T47D (cell line): Measurements from ENCODE around the gene TCEANC.
A peak's percentile ranks its signal among the peaks of the same experiment; 100 is the strongest.
"Not testable (repeated sequence)": the region's sequence is repeated elsewhere in the genome, so short reads cannot be mapped to it uniquely, and the experiment has no call there.

Experiments
- DNase-seq, 2 experiments: peaks; one replicate each; pipeline versions ENCODE4 v3.0.0 to v3.0.0-alpha.2; 2011 to 2012; ENCODE audit warnings: low read depth in 1 of 2, low spot score in 1 of 2
- JUND ChIP-seq: IDR thresholded peaks from 2 replicates; pipeline ENCODE4 v1.6.1; 2012; ENCODE audit warnings: low read depth
- in situ Hi-C: cut with HindIII; loops from 2 replicates; pipeline ENCODE4 v1.10.0; 2016; ENCODE audit warnings: low sequenced_read_pairs, low pct_unique_long_range_greater_than_20kb

Gene TCEANC

GRCh38 chrX:13662355-13662791 lies 9.4 kb downstream of the TCEANC start:
- TF ChIP-seq JUND: no peak
- in situ Hi-C loops: no loop called here
- no peak for DNase-seq

- DNase-seq: no peak
- TF ChIP-seq JUND: no peak
- in situ Hi-C loops: no loop called here
These were observed 11.1 kb downstream of the TCEANC start for GRCh38 chrX:13664020-13664419.

GRCh38 chrX:13666836-13667235 lies 13.9 kb downstream of the TCEANC start:
- TF ChIP-seq JUND: no peak
- in situ Hi-C loops: no loop called here
- DNase-seq: no peak

- in situ Hi-C loops: no loop called here
- DNase-seq: peak in 1 of 2 experiments; percentile 62
- no peak for TF ChIP-seq JUND
These were observed 15.0 kb downstream of the TCEANC start for GRCh38 chrX:13667919-13668318.

GRCh38 chrX:13669246-13669737 lies 16.4 kb downstream of the TCEANC start:
- peak in 1 of 2 experiments; percentile 94 for DNase-seq
- in situ Hi-C loops: no loop called here
- peak; percentile 14; the same call in 1 of the 2 replicates for TF ChIP-seq JUND

- in situ Hi-C loops, DNase-seq: not testable (repeated sequence)
These were observed 16.8 kb downstream of the TCEANC start for GRCh38 chrX:13669755-13670154.

- no peak for DNase-seq
- TF ChIP-seq JUND: no peak
- in situ Hi-C loops: no loop called here
These were observed 17.3 kb downstream of the TCEANC start for GRCh38 chrX:13670197-13670596.

- no peak for DNase-seq
- in situ Hi-C loops: no loop called here
- no peak for TF ChIP-seq JUND
These were observed 20.1 kb downstream of the TCEANC start for GRCh38 chrX:13673016-13673415.

- no peak for DNase-seq
- in situ Hi-C loops: no loop called here
- no peak for TF ChIP-seq JUND
These were observed 23.9 kb downstream of the TCEANC start for GRCh38 chrX:13676885-13677284.

GRCh38 chrX:13679700-13680099 lies 26.8 kb downstream of the TCEANC start:
- DNase-seq, in situ Hi-C loops: not testable (repeated sequence)

GRCh38 chrX:13681595-13681994 lies 28.7 kb downstream of the TCEANC start:
- TF ChIP-seq JUND: no peak
- DNase-seq: no peak
- in situ Hi-C loops: no loop called here

- no peak for TF ChIP-seq JUND
- DNase-seq: no peak
- in situ Hi-C loops: no loop called here
These were observed 31.4 kb downstream of the TCEANC start for GRCh38 chrX:13684361-13684760.

- DNase-seq: no peak
- in situ Hi-C loops: no loop called here
- TF ChIP-seq JUND: no peak
These were observed 32.3 kb downstream of the TCEANC start for GRCh38 chrX:13685126-13685763.

GRCh38 chrX:13687203-13687602 lies 34.3 kb downstream of the TCEANC start:
- in situ Hi-C loops: no loop called here
- TF ChIP-seq JUND: no peak
- DNase-seq: no peak
